HG03342 (cell line): ENCODE results near the gene ADSS1.

Experiments
- ATAC-seq: cut with Tn5 transposase; IDR thresholded peaks from one replicate; pipeline ENCODE4 v1.9.1; 2021; ENCODE audit warnings: mild to moderate bottlenecking, moderate library complexity; ENCODE audit not compliant: unreplicated experiment

The ADSS1 gene

DNA sequence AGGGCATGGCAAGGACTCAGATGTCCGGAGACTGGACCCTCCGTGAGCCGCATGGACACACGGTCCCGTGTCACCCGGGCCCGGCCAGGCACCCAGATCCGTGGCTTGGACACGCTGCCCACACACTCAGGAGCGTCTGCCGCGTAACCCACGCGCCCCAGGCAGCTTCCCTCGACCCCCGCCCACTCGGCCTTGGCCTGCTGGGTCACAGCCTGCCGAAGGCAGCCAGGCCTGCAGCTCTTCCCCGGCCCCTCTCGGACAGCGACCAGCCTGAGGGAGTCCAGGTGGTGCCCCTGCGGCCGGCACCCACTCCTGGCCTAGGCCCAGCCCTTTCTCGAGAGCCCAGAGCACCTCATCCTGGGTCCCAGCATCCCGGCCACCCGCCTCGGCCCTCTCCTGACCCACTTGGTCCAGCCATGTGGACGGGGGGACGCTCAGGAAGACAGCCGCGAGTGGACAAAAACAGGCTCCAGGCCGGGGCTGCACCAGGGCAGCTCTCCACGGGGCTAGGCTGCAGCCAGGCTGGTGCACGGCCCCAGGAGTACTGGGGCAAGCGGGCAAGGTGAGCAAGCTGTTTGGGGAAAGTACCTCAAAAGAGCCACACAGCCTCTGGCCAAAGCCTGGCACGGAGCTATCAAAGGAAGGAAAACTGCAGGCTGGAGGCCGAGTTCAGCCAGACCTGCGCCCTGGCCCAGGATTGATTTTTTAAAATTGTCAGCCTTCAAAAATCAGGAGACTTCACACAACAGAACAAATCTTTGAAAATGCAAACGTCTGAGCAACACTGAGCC is 65.0 kb downstream of the ADSS1 start:
- ATAC-seq = no peak

GRCh38 chr14:104789752-104790743 is 66.0 kb downstream of the ADSS1 start:
- no peak for ATAC-seq

DNA sequence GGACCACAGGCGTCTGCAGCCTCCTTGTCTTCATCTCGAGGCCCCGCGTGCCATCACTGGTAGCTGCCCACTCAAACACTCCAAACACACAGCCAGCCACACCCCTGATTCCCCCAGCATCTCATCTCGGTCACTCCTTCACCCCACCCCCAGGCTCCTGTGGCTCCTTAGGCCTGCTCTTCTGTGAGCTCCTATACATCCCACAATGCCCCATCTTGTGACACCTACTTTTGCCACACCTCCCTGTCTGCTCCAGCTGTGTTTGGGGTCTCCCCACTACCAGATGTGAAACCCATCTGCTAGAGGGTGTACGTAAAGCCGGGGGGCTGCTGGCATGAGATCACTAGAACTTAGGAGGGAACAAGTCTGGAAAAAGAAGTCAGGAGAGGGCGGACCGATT is 67.4 kb downstream of the ADSS1 start:
- no peak for ATAC-seq

GRCh38 chr14:104792101-104792884 is 68.3 kb downstream of the ADSS1 start:
- no peak for ATAC-seq

DNA sequence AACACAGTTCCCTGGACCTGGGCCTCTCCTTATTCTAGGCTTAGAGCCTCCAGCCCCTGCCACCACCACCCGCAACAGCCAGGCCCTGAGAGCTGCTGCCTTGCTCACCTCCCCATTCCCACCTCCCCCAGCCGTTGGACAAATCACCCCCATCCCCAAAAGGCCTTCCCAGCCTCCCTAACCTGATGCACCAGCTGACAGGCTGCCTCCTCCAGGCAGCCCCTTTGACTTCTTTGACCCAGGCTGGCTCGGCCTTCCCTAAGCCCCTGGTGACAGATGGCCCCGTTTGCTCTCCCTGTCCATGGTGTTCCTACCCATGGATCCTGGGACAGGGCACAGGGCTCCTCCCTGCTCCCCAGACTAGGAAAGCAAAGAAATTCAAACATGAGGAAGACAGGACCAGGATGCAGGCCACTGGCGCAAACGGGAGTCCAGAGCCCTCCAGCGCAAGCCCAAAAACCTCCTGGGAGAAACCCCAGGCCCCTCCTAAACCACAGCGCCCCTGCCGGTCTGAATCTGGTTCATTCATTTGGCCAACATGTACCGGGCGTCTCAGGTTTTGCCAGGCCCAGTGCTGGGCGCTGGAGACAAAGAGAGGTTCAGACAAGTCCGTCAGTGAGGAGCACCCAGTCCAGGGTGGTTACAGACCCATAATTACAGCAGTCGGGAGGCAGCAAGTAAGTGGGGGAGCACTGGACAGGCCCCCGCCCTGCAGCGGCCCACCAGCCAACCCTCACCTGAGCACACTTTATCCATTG is 69.1 kb downstream of the ADSS1 start:
- ATAC-seq = no peak

DNA sequence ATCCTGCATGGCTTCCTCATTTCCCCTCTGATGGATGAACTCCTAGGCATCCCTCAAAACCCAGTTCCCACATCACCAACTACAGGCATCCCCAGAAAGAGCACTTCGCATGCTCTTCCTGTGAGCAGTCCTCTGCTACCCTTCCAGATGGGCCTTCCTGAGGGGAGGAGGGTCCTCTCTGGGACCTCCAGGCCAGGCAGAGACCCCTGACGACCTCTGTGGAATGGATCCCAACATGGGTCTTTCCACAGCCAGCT is 69.6 kb downstream of the ADSS1 start:
- no peak for ATAC-seq

GRCh38 chr14:104794099-104794498 is 70.1 kb downstream of the ADSS1 start:
- no peak for ATAC-seq

DNA sequence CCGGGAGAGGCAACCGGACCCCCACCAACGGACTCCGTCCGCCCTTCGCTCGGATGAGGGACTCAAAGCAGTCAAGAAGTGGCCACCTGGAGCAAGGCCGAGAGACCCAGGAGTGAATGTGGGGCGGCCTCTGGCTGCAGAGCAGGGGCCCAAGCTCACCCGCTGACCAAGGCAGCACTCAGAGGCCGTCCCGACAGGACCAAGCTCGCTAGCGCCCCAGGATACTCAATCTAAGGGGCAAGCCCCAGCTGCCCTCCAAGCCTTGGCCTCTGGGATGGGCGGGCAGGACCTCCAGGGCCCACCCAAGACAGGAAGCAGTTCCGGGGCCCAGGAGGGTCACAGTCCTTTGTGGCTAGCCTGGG is 70.6 kb downstream of the ADSS1 start:
- ATAC-seq = no peak

DNA sequence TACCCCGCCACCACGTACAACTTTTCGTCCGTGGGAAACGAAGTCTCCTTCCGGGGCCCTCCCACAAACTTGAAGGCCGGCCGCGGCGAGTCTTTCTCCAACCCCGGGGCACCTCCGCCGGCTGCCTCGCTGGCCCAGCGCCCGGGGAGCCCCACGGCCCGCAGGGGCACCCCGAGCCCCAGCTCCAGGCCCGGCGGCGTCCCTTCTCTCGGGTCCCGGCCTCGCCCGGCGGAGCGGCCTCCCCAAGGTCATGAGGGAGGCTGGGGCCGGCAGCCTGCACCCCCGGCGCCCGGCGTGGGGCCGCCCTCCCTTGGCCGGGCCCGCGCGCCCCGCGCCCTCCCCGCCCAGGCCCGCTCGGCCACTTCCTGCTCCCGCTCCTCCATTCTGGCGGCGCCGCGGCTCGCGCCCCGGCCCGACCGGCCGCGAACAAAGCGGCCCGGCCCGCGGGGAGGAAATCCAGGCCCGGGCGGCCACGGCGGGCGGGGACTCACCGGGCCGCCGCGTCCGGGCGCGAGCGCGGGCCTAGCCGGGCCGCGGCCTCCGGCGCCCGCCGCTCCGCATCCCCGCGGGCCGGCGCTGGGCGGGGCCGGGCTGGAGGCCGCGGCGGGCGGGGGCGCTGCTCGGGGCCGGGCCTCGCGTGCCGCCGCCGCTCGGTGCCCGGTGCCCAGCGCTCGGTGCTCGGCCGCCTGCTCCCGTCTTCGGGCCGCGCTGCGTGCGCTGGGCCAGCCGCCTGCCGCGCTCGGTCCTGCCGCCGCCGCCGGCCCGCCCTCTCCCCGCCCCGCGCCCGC is 71.2 kb downstream of the ADSS1 start, which contains the start of gene AKT1:
AKT1 (minus strand) TSS at position 756 of the 788 bp plus-strand sequence. CDS start 3,105 bp downstream, outside the sequence.
- no peak for ATAC-seq

- ATAC-seq = no peak
Measured at GRCh38 chr14:104795781-104796686, 72.0 kb downstream of the ADSS1 start.

- ATAC-seq = no peak
Measured at GRCh38 chr14:104796687-104797081, 72.7 kb downstream of the ADSS1 start.
